Vein endothelial cell (primary cell): ENCODE data around the gene CRYBG1. TPM values are rescaled to one million over a fixed set of nuclear protein-coding genes. Genes with fewer than 3 reads are reported as not detected.

ENCODE experiments used
- small RNA-seq: library from RNA; depleted of rRNA; stranded (forward); fragments of <200 nt; gene quantifications from one replicate; pipeline ENCODE3, GENCODE V24; 2012
- total RNA-seq: library from RNA; depleted of rRNA; stranded (reverse); fragments of >200 nt; gene quantifications from 2 replicates; pipeline ENCODE4 v1.2.3, GENCODE V29; 2012

CRYBG1 gene, protein sequence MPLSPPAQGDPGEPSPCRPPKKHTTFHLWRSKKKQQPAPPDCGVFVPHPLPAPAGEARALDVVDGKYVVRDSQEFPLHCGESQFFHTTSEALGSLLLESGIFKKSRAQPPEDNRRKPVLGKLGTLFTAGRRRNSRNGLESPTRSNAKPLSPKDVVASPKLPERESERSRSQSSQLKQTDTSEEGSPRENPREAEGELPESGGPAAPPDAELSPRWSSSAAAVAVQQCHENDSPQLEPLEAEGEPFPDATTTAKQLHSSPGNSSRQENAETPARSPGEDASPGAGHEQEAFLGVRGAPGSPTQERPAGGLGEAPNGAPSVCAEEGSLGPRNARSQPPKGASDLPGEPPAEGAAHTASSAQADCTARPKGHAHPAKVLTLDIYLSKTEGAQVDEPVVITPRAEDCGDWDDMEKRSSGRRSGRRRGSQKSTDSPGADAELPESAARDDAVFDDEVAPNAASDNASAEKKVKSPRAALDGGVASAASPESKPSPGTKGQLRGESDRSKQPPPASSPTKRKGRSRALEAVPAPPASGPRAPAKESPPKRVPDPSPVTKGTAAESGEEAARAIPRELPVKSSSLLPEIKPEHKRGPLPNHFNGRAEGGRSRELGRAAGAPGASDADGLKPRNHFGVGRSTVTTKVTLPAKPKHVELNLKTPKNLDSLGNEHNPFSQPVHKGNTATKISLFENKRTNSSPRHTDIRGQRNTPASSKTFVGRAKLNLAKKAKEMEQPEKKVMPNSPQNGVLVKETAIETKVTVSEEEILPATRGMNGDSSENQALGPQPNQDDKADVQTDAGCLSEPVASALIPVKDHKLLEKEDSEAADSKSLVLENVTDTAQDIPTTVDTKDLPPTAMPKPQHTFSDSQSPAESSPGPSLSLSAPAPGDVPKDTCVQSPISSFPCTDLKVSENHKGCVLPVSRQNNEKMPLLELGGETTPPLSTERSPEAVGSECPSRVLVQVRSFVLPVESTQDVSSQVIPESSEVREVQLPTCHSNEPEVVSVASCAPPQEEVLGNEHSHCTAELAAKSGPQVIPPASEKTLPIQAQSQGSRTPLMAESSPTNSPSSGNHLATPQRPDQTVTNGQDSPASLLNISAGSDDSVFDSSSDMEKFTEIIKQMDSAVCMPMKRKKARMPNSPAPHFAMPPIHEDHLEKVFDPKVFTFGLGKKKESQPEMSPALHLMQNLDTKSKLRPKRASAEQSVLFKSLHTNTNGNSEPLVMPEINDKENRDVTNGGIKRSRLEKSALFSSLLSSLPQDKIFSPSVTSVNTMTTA (N-terminal part only)
- 34.6 and 40.6 TPM in 2 replicates for total RNA-seq

DNA sequence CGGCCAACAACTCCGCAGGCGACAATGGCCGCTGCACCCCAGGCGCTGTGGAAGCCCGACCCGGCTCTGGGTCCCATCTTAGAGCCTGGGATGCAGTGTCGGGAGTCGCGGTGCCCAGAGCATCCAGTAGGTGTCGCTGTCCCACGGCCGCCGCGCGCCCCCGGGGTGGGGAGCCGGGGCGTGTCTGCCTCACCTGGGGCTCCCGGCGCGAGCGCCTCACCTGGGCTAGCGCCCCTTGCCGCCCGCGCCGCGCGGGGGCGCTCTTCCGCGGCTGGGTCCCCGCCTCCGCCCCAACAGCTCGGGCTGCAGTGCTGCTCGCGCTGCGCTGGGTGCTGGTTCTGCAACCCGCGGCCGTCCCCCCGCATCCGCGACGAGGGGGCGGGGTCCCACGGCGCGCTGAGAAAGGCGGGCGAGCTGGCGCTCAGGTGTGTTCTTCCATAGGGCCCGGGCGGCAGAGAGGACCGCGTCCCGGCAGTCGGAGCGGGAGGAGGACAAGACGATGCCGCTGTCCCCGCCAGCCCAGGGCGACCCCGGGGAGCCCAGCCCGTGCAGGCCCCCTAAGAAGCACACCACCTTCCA lies at the start of gene CRYBG1:
Gene CRYBG1 (plus strand): TSS at position 308 of the 579 bp plus-strand sequence. CDS start 192 bp downstream, at position 500.

DNA sequence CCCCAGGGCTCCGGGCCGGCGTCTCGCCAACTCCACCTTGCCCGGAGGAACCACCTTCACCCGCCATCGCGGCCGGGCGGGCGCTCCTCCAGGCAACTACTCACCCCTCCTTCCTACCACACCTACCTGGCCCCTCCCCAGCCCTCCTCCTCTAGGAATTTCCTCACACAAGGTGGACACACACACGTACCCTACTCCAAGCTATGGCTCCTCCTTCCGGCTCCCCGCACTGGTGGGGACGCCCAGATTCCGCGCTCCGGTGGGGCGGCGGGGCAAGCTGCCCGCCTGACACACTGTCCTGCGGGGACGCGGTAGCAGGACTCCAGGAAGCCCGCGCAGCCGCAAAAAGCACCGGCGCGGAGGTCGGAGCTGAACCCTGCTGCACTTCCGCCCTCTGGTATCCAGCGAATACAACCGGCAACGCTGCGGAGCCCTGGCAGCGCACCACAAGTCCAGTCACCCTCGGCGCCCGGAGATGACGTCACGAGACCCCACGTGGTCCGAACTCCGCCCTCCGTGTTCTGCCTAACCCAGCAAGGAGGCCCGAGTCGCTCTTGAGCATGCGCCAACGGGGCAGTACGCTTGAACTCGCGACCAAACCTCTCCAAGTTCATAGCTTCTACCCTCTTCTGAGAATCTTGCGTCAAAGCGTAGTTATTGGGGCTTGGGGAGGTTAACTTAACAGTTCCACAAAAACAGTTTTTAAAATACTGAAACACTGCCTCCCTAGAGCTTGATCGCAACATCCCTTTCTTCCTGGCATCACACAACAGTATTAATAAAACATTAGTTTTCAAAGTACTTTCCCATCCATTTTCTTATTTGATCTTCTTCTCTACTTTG lies 35.0 kb upstream of the CRYBG1 start, which contains the start of gene ATG5:
Gene ATG5 (minus strand): TSS at position 425 of the 843 bp plus-strand sequence. CDS start 9,552 bp downstream, outside the sequence.

Small RNA genes lying within 50 kb of the gene (small RNA-seq; reads per million reads assigned to genes)
- gene RF00019 (not detected), gene RNA5SP211 (not detected), gene RNU6-527P (not detected)

Other genes with a start within 250 kb of the CRYBG1 start
- gene ATG5, start 35.0 kb upstream of the CRYBG1 start, total RNA-seq: 38.2 and 43.5 TPM in 2 replicates